Astrocyte (in vitro differentiated cells and primary cell): ENCODE measurements around the gene TIPARP.

Experiments used
- EZH2 ChIP-seq: IDR thresholded peaks from 2 replicates; pipeline ENCODE4 v1.6.1; 2012; ENCODE audit warnings: mild to moderate bottlenecking, low read length, inconsistent platforms; ENCODE audit not compliant: insufficient read depth
- TF ChIP-seq, protein P1 (sequence below): IDR thresholded peaks from 2 replicates; pipeline ENCODE4 v1.5.1; 2011; ENCODE audit warnings: low read depth, mild to moderate bottlenecking, inconsistent platforms, low read length, moderate library complexity; ENCODE audit not compliant: insufficient read depth

DNA sequence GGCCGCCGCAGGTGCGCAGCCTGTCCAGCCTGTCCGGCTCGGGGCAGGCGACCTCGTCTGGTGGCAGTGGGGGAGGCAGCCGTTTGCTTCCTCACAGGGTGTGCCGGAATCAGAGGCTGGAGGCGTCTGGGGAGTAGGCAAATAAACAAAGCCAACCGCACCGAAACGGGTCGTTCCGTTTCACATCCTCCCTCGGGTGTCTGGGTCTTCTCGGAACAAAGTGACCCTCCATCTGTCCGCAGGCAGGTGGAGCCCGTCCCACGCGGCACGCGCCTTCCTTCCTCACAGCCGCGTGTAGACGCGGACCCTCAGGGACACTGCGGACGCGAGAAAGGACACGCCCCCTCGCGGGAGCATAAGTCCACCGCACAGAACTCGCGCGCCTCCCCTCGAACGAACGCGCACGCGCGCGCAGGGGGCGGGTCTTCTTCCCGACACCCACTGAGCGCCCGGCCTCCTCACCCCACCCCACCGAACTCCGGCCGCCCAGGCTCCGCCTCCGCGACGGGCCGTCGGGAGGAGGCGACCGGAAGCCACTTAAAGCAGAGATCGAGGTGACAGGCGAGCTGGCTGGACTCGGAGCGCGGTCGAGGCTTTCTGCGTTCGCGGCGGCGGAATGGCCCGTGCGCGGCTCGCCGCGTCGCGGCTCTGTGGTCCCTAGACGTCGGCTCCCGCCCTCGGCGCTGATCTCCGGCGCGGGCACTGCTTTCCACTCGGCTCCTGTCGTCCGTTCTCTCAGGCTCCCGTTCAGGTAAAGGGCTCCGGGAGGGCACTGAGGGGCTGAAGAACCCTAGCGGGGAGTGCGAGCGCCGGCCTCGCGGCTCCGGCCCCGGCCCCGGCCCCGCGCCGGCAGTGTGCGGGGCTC lies at the start of gene TIPARP:
- TF ChIP-seq, protein P1, sequence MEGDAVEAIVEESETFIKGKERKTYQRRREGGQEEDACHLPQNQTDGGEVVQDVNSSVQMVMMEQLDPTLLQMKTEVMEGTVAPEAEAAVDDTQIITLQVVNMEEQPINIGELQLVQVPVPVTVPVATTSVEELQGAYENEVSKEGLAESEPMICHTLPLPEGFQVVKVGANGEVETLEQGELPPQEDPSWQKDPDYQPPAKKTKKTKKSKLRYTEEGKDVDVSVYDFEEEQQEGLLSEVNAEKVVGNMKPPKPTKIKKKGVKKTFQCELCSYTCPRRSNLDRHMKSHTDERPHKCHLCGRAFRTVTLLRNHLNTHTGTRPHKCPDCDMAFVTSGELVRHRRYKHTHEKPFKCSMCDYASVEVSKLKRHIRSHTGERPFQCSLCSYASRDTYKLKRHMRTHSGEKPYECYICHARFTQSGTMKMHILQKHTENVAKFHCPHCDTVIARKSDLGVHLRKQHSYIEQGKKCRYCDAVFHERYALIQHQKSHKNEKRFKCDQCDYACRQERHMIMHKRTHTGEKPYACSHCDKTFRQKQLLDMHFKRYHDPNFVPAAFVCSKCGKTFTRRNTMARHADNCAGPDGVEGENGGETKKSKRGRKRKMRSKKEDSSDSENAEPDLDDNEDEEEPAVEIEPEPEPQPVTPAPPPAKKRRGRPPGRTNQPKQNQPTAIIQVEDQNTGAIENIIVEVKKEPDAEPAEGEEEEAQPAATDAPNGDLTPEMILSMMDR, result peak; percentile 42
- no peak for TF ChIP-seq EZH2
